ENCODE data around the gene SLMAP. TPM values are rescaled to one million over a fixed set of nuclear protein-coding genes. Genes with fewer than 3 reads are reported as not detected.

SLMAP gene
- total RNA-seq, 1 donor from 2014 or later, result 71.4 TPM

DNA sequence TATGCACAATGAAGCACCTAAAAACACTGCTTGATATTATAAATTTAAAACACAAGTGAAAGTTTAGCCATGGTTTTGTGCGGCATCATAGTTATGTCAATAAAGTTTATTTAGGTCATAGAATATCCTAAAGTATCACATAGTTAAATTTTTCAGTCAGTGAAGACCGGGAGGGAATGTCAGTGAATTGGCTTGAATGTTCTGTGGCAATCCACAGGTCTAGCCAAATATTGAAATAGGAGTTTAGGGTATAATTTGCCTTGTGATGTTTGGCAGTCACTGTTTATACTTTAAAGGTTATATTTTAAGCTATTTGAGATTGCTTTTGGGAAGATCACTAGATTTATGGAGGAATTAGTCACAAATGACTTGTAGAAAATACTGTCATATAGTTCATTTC is 172.4 kb downstream of the SLMAP start:
- TF ChIP-seq EZH2 (IDR thresholded peaks at IDR 0.05; ENCODE audit: insufficient read depth, low read length), result no peak
- TF ChIP-seq, protein P1, sequence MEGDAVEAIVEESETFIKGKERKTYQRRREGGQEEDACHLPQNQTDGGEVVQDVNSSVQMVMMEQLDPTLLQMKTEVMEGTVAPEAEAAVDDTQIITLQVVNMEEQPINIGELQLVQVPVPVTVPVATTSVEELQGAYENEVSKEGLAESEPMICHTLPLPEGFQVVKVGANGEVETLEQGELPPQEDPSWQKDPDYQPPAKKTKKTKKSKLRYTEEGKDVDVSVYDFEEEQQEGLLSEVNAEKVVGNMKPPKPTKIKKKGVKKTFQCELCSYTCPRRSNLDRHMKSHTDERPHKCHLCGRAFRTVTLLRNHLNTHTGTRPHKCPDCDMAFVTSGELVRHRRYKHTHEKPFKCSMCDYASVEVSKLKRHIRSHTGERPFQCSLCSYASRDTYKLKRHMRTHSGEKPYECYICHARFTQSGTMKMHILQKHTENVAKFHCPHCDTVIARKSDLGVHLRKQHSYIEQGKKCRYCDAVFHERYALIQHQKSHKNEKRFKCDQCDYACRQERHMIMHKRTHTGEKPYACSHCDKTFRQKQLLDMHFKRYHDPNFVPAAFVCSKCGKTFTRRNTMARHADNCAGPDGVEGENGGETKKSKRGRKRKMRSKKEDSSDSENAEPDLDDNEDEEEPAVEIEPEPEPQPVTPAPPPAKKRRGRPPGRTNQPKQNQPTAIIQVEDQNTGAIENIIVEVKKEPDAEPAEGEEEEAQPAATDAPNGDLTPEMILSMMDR (IDR thresholded peaks at IDR 0.05; ENCODE audit: insufficient read depth, low read depth, low read length), result no peak
- H3K4me2 ChIP-seq (ENCODE audit: low read length), result no peak overlapping the region
- peaks cover 6% of the 10 kb centered on the region for H3K36me3 Mint-ChIP-seq (ENCODE audit: low read depth, unreplicated experiment)
- no peaks in the 10 kb centered on the region for H3K4me1 ChIP-seq (ENCODE audit: insufficient read depth, low read length)
- H3K36me3 ChIP-seq (ENCODE audit: insufficient read depth, low read length), result no peaks in the 10 kb centered on the region
- no peaks in the 10 kb centered on the region for H3K27me3 Mint-ChIP-seq (ENCODE audit: low read depth, unreplicated experiment)
- H3K79me2 ChIP-seq (ENCODE audit: insufficient read depth, low read length), result no peaks in the 10 kb centered on the region
- DNase-seq (ENCODE audit: low read depth), result no peak
- H3K27me3 ChIP-seq (ENCODE audit: insufficient read depth, low read length), result no peaks in the 10 kb centered on the region
- no peaks in the 10 kb centered on the region for H3K4me1 Mint-ChIP-seq (ENCODE audit: low read depth, unreplicated experiment)
- no peak for FAIRE-seq
- no peak overlapping the region for H2AFZ ChIP-seq (ENCODE audit: low read depth, low read length)
- H3K9ac ChIP-seq (ENCODE audit: low read length), result no peak overlapping the region
- H4K20me1 ChIP-seq (ENCODE audit: insufficient read depth, low read length), result no peaks in the 10 kb centered on the region
- no peaks in the 10 kb centered on the region for H3K9me3 ChIP-seq (ENCODE audit: insufficient read depth, low read depth, low read length)
- no peaks in the 10 kb centered on the region for H3K9me3 Mint-ChIP-seq (ENCODE audit: unreplicated experiment)
- H3K27ac ChIP-seq (ENCODE audit: low read depth, low read length), result no peak overlapping the region
- H3K4me3 Mint-ChIP-seq (ENCODE audit: unreplicated experiment), result no peak overlapping the region
- no peak overlapping the region for H3K4me3 ChIP-seq (ENCODE audit: insufficient read depth, low read depth, low read length)
- no peak overlapping the region for H3K27ac Mint-ChIP-seq (ENCODE audit: unreplicated experiment)

DNA sequence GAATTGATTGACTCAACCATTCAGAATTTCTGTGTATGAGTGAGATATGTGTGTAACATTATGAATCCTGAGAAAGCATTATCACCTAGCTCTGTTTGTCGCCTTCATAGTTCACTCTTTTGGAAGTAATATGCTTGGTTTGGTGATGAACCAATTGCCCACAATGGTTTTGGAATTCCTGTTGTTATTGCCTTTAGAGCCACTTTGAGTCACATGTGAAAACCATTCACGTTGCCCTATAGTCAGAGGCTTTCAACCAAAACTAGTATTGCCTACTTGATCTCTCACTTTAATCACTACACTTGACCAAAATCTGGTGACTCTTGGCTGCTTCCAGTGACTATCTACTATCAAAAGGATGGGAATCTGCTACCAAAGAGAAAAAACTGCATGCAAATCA is 173.9 kb downstream of the SLMAP start:
- H3K36me3 ChIP-seq (ENCODE audit: insufficient read depth, low read length), result no peaks in the 10 kb centered on the region
- no peaks in the 10 kb centered on the region for H3K79me2 ChIP-seq (ENCODE audit: insufficient read depth, low read length)
- no peak overlapping the region for H3K4me2 ChIP-seq (ENCODE audit: low read length)
- TF ChIP-seq, protein P1 (IDR thresholded peaks at IDR 0.05; ENCODE audit: insufficient read depth, low read depth, low read length), result no peak
- TF ChIP-seq EZH2 (IDR thresholded peaks at IDR 0.05; ENCODE audit: insufficient read depth, low read length), result no peak
- Mint-ChIP-seq H3K4me3 (ENCODE audit: unreplicated experiment) (no peak overlapping the region), H3K9me3 (ENCODE audit: unreplicated experiment) (no peaks in the 10 kb centered on the region), H3K27me3 (ENCODE audit: low read depth, unreplicated experiment) (no peaks in the 10 kb centered on the region), H3K27ac (ENCODE audit: unreplicated experiment) (no peak overlapping the region), H3K4me1 (ENCODE audit: low read depth, unreplicated experiment) (no peaks in the 10 kb centered on the region), H3K36me3 (ENCODE audit: low read depth, unreplicated experiment) (peaks cover 7% of the 10 kb centered on the region)
- H3K9ac ChIP-seq (ENCODE audit: low read length), result no peak overlapping the region
- no peaks in the 10 kb centered on the region for H3K27me3 ChIP-seq (ENCODE audit: insufficient read depth, low read length)
- no peak overlapping the region for H3K27ac ChIP-seq (ENCODE audit: low read depth, low read length)
- FAIRE-seq (peak; percentile 13), DNase-seq (ENCODE audit: low read depth) (no peak)
- no peaks in the 10 kb centered on the region for H3K4me1 ChIP-seq (ENCODE audit: insufficient read depth, low read length)
- no peaks in the 10 kb centered on the region for H4K20me1 ChIP-seq (ENCODE audit: insufficient read depth, low read length)
- no peaks in the 10 kb centered on the region for H3K9me3 ChIP-seq (ENCODE audit: insufficient read depth, low read depth, low read length)
- H2AFZ ChIP-seq (ENCODE audit: low read depth, low read length), result no peak overlapping the region
- no peak overlapping the region for H3K4me3 ChIP-seq (ENCODE audit: insufficient read depth, low read depth, low read length)

DNA sequence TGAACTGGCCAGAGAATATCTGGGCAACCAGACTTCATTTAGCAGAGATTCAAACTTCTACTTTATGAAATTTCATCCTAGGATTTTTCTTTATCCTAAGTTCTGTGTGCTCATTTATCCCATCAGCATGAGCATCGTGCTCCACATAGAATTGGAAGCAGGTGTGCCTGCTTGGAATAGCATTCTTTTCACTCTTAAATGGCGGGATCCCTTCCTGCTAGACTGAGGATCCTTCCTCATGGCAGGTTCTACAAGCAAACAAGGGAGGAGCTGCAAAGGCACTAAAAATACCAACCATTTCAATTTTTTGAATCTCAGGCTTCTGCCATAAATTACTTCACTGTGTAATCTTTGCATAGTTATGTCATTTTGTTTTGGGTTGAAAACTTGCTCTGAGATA is 177.5 kb downstream of the SLMAP start:
- no peak overlapping the region for H2AFZ ChIP-seq (ENCODE audit: low read depth, low read length)
- Mint-ChIP-seq H3K4me1 (ENCODE audit: low read depth, unreplicated experiment) (no peaks in the 10 kb centered on the region), H3K27me3 (ENCODE audit: low read depth, unreplicated experiment) (no peaks in the 10 kb centered on the region), H3K27ac (ENCODE audit: unreplicated experiment) (no peak overlapping the region), H3K36me3 (ENCODE audit: low read depth, unreplicated experiment) (peaks cover 2% of the 10 kb centered on the region), H3K4me3 (ENCODE audit: unreplicated experiment) (no peak overlapping the region), H3K9me3 (ENCODE audit: unreplicated experiment) (no peaks in the 10 kb centered on the region)
- no peaks in the 10 kb centered on the region for H4K20me1 ChIP-seq (ENCODE audit: insufficient read depth, low read length)
- TF ChIP-seq, protein P1 (IDR thresholded peaks at IDR 0.05; ENCODE audit: insufficient read depth, low read depth, low read length), result no peak
- TF ChIP-seq EZH2 (IDR thresholded peaks at IDR 0.05; ENCODE audit: insufficient read depth, low read length), result no peak
- no peak overlapping the region for H3K27ac ChIP-seq (ENCODE audit: low read depth, low read length)
- H3K9ac ChIP-seq (ENCODE audit: low read length), result no peak overlapping the region
- no peaks in the 10 kb centered on the region for H3K36me3 ChIP-seq (ENCODE audit: insufficient read depth, low read length)
- H3K9me3 ChIP-seq (ENCODE audit: insufficient read depth, low read depth, low read length), result no peaks in the 10 kb centered on the region
- FAIRE-seq (no peak), DNase-seq (ENCODE audit: low read depth) (no peak)
- H3K27me3 ChIP-seq (ENCODE audit: insufficient read depth, low read length), result no peaks in the 10 kb centered on the region
- H3K4me3 ChIP-seq (ENCODE audit: insufficient read depth, low read depth, low read length), result no peak overlapping the region
- no peaks in the 10 kb centered on the region for H3K79me2 ChIP-seq (ENCODE audit: insufficient read depth, low read length)
- no peaks in the 10 kb centered on the region for H3K4me1 ChIP-seq (ENCODE audit: insufficient read depth, low read length)
- H3K4me2 ChIP-seq (ENCODE audit: low read length), result no peak overlapping the region
